PC-3 (cell line): ENCODE results near the gene RNF181. TPM values are rescaled to one million over a fixed set of nuclear protein-coding genes. Genes with fewer than 3 reads are reported as not detected.

ENCODE experiments used
- ATAC-seq: fragments of 200-7000 bp; cut with Tn5 transposase; 2 replicates; pipeline ENCODE4 v1.9.1; 2020; ENCODE audit warnings: mild to moderate bottlenecking, moderate library complexity
- BruUV-seq: library from RNA; stranded (reverse); fragments of 400-500 nt; replicated peaks from 2 replicates; lab custom pipeline; 2021; lab: Mats Ljungman, UMichigan
- CTCF ChIA-PET: fragments of 300-600 bp; sonication (Branson Sonifier 250); formaldehyde crosslinking; loops from one replicate; lab custom pipeline; 2022; ENCODE audit warnings: antibody characterized with exemption; lab: Charles Lee
- POLR2A ChIA-PET: fragments of 300-600 bp; sonication (Branson Sonifier 250); formaldehyde crosslinking; loops from one replicate; lab custom pipeline; 2022; ENCODE audit warnings: antibody characterized with exemption; ENCODE audit not compliant: unreplicated experiment; lab: Charles Lee
- DNase-seq: peaks from one replicate; pipeline ENCODE4 v3.0.0-alpha.2; 2015
- H2AFZ ChIP-seq: fragments of 300-600 bp; sonication (generic); 2 replicates; pipeline ENCODE4 v1.6.0; 2016; ENCODE audit warnings: antibody characterized with exemption, low read length
- H3F3A ChIP-seq: fragments of 300-600 bp; sonication (generic); one replicate; pipeline ENCODE4 v1.6.0; 2017; ENCODE audit warnings: antibody characterized with exemption, low read length, control low read depth, mild to moderate bottlenecking; ENCODE audit not compliant: unreplicated experiment
- H3K27ac ChIP-seq: fragments of 300-600 bp; sonication (generic); 2 replicates; pipeline ENCODE4 v1.5.1; 2016; ENCODE audit warnings: mild to moderate bottlenecking, low read length
- H3K27me3 ChIP-seq: fragments of 300-600 bp; sonication (generic); 2 replicates; pipeline ENCODE4 v1.6.1; 2016; ENCODE audit warnings: low read length, mixed read lengths
- H3K36me3 ChIP-seq: fragments of 300-600 bp; sonication (generic); 2 replicates; pipeline ENCODE4 v1.6.1; 2016; ENCODE audit warnings: low read depth, mixed run types, low read length, mixed read lengths
- H3K4me1 ChIP-seq: fragments of 300-600 bp; sonication (generic); 2 replicates; pipeline ENCODE4 v1.5.1; 2016; ENCODE audit warnings: low read length; ENCODE audit not compliant: insufficient read depth
- H3K4me2 ChIP-seq: fragments of 300-600 bp; sonication (generic); 2 replicates; pipeline ENCODE4 v1.6.0; 2016; ENCODE audit warnings: low read length
- H3K4me3 ChIP-seq: fragments of 300-600 bp; sonication (generic); 2 replicates; pipeline ENCODE4 v1.5.1; 2016; ENCODE audit warnings: mild to moderate bottlenecking, low read length, mixed read lengths
- H3K79me2 ChIP-seq: fragments of 300-600 bp; sonication (generic); 2 replicates; pipeline ENCODE4 v1.6.1; 2017; ENCODE audit warnings: low read length, mixed read lengths
- H3K9ac ChIP-seq: fragments of 300-600 bp; sonication (generic); 2 replicates; pipeline ENCODE4 v1.6.0; 2016; ENCODE audit warnings: mild to moderate bottlenecking, low read length
- H3K9me2 ChIP-seq: fragments of 300-600 bp; sonication (generic); replicated peaks from 2 replicates; pipeline ENCODE4 v1.6.1; 2016; ENCODE audit warnings: mixed run types, low read length, mixed read lengths
- H3K9me3 ChIP-seq: fragments of 300-600 bp; sonication (generic); 2 replicates; pipeline ENCODE4 v1.6.1; 2016; ENCODE audit warnings: low read length, mixed read lengths
- H4K20me1 ChIP-seq: fragments of 300-600 bp; sonication (generic); 2 replicates; pipeline ENCODE4 v1.6.1; 2016; ENCODE audit warnings: low read length, mixed read lengths
- EZH2 ChIP-seq: fragments of 300-600 bp; sonication (generic); IDR thresholded peaks from one replicate; pipeline ENCODE4 v1.6.1; 2017; ENCODE audit warnings: antibody characterized with exemption, mild to moderate bottlenecking, low read length; ENCODE audit not compliant: unreplicated experiment
- EZH2phosphoT487 ChIP-seq: fragments of 300-600 bp; sonication (generic); IDR thresholded peaks from 2 replicates; pipeline ENCODE4 v1.6.1; 2018; ENCODE audit warnings: mild to moderate bottlenecking, antibody characterized with exemption, low read length, borderline replicate concordance
- intact Hi-C: fragments of 100-400 bp; cut with micrococcal nuclease; formaldehyde crosslinking; loops from 2 replicates; pipeline ENCODE4 v1.9.0; 2023
- total RNA-seq: library from RNA; depleted of rRNA; stranded (reverse); fragments of >200 nt; gene quantifications from 2 replicates; pipeline ENCODE4 v1.2.3, GENCODE V29; 2014
- TF ChIP-seq, protein P1 (sequence below): fragments of 300-600 bp; sonication (generic); conservative IDR thresholded peaks from 2 replicates; pipeline ENCODE4 v1.5.1; 2017; ENCODE audit warnings: antibody characterized with exemption, low read depth, mild to moderate bottlenecking, low read length

RNF181 gene
- total RNA-seq, 1 experiment from 2014 or later: 225 TPM

DNA sequence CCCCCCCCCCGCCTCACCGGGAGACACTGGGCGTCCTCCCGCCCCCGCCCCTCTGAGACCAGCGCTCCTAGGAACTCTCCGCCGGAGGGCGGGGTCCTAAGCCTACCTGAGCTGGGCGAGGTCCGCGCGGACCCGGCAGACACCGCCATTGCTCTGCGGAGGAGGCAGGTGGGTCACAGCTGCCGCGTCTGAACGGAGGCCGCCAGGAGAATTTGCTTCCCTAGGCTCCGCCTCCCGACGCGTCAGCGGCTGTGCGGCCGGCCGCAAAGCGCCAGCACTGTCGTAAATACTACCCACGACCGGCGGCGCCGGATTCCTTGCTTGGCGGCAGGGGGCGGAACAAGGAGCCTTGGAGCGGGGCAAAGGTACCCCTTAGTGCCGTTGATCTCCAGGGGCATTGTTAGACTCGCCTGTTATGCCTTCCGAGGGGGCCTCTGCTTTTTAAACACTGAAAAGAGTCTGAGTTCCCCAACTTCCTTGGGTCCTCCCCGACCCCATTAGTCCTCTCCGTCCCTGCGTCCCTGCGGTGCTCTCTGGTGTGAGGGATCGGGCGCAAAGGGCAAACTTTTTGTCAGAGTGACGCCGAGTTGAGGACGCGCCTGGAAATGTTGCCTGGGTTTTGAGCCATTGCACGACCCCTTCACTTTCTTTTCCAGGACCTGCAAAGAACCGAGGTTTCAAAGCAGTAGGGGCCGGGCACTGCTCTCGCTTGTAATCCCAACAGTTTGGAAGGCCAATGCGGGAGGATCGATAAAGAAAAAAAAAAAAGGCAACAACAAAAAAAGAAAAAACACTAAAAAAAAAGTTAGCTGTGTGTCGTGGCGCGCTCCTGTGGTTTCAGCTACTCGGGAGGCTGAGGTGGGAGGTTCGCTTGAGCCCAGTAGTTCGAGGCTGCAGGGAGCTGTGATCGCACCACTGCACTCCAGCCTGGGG is 34.0 kb upstream of the RNF181 start, which contains the start of gene GGCX:
GGCX (minus strand) TSS at position 214 of the 933 bp plus-strand sequence; CDS start at position 149, 65 bp downstream.
- H3K4me1 ChIP-seq: peaks cover 10% of the 10 kb centered on the region
- TF ChIP-seq, protein P1, sequence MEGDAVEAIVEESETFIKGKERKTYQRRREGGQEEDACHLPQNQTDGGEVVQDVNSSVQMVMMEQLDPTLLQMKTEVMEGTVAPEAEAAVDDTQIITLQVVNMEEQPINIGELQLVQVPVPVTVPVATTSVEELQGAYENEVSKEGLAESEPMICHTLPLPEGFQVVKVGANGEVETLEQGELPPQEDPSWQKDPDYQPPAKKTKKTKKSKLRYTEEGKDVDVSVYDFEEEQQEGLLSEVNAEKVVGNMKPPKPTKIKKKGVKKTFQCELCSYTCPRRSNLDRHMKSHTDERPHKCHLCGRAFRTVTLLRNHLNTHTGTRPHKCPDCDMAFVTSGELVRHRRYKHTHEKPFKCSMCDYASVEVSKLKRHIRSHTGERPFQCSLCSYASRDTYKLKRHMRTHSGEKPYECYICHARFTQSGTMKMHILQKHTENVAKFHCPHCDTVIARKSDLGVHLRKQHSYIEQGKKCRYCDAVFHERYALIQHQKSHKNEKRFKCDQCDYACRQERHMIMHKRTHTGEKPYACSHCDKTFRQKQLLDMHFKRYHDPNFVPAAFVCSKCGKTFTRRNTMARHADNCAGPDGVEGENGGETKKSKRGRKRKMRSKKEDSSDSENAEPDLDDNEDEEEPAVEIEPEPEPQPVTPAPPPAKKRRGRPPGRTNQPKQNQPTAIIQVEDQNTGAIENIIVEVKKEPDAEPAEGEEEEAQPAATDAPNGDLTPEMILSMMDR: no peak
- TF ChIP-seq EZH2phosphoT487 (no peak), EZH2 (no peak)
- H3K9ac ChIP-seq: peak within 1 kb of the TSS; percentile 84
- H3K9me3 ChIP-seq: no peaks in the 10 kb centered on the region
- peaks cover 10% of the 10 kb centered on the region; the same call in 1 of the 2 replicates for H3K36me3 ChIP-seq
- H3K79me2 ChIP-seq: peaks cover 35% of the 10 kb centered on the region
- H3K4me2 ChIP-seq: peak within 1 kb of the TSS; percentile 92
- no peaks in the 10 kb centered on the region for H4K20me1 ChIP-seq
- H3K27me3 ChIP-seq: no peaks in the 10 kb centered on the region
- BruUV-seq: TSS peak; percentile 98
- H3K27ac ChIP-seq: peak within 1 kb of the TSS; percentile 43
- H3K4me3 ChIP-seq: peak within 1 kb of the TSS; percentile 88
- no peaks in the 10 kb centered on the region for H3F3A ChIP-seq
- peak; percentile 95 for ATAC-seq
- intact Hi-C loops: loop anchor here (1.0 to 2.0 kb wide), 2 partner anchors 16 to 41 kb away; partner anchors contain the start of genes TMEM150A and VAMP8
- CTCF ChIA-PET: interaction anchor here (0.6 to 1.1 kb wide), 2 partner anchors 10 to 76 kb away, joined by 3 to 8 read pairs; no protein-coding TSS in a partner anchor
- DNase-seq: peak; percentile 96
- no peaks in the 10 kb centered on the region for H3K9me2 ChIP-seq
- peak within 1 kb of the TSS; percentile 94 for H2AFZ ChIP-seq
- POLR2A ChIA-PET: interaction anchor here (0.6 to 0.8 kb wide), 2 partner anchors 57 to 591 kb away, joined by 3 read pairs; no protein-coding TSS in a partner anchor

DNA sequence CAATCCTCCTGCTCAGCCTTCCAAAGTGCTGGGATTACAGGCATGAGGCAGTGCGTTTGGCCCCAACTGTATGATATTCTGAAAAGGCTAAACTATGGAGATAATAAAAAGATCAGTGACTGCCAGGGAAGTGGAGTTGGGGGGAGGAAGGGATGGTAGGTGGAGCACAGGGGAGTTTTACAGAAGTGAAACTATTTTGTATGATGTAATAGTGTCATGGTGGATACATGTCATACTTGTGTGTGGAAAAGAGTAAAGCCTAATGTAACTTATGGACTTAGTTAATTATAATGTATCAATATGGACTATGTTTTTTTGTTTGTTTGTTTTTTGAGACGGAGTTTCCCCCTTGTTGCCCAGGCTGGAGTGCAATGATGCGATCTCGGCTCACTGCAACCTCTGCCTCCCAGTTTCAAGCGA is 31.4 kb upstream of the RNF181 start:
- TF ChIP-seq EZH2phosphoT487 (no peak), EZH2 (no peak)
- TF ChIP-seq, protein P1: no peak
- Histone ChIP-seq H4K20me1 (no peaks in the 10 kb centered on the region), H2AFZ (no peak overlapping the region), H3K27ac (no peak overlapping the region), H3K79me2 (peaks cover 21% of the 10 kb centered on the region), H3F3A (no peaks in the 10 kb centered on the region), H3K4me3 (no peak overlapping the region), H3K36me3 (no peaks in the 10 kb centered on the region), H3K9me3 (no peaks in the 10 kb centered on the region), H3K4me2 (no peak overlapping the region), H3K4me1 (peaks cover 10% of the 10 kb centered on the region), H3K27me3 (no peaks in the 10 kb centered on the region), H3K9ac (no peak overlapping the region), H3K9me2 (no peaks in the 10 kb centered on the region)
- DNase-seq (no peak), ATAC-seq (no peak)
- POLR2A ChIA-PET: interaction anchor here (0.5 kb wide), 1 partner anchor 498 kb away, joined by 3 read pairs; no protein-coding TSS in a partner anchor
- BruUV-seq: no TSS peak
- CTCF ChIA-PET: no interaction called here
- intact Hi-C loops: no loop called here
